ENCODE data around the gene ENOX2. TPM values are rescaled to one million over a fixed set of nuclear protein-coding genes. Genes with fewer than 3 reads are reported as not detected.

Gene ENOX2
- total RNA-seq, 4 donors from 2014 or later, result 1.5 to 10.4 (median 4.6) TPM

GRCh38 chrX:130738638-130739195 lies 164.3 kb downstream of the ENOX2 start:
- H3K4me1 ChIP-seq, result no peaks in the 10 kb centered on the region
- H3K27me3 ChIP-seq, result no peaks in the 10 kb centered on the region
- no peak for DNase-seq
- no peak overlapping the region for H3K4me3 ChIP-seq
- in situ Hi-C loops (cut with MboI; ENCODE audit: low pct_ligation_motif_present in 1 of 4, low pct_unique_long_range_greater_than_20kb in 1 of 4, low sequenced_read_pairs in 3 of 4) (no loop called here), intact Hi-C loops (cut with DNase I; ENCODE audit: low total_unique reads) (no loop called here)
- H3K9me3 ChIP-seq, result no peaks in the 10 kb centered on the region
- TF ChIP-seq CTCF (IDR thresholded peaks at IDR 0.05) (no peak), POLR2A (IDR thresholded peaks at IDR 0.05) (no peak), EP300 (IDR thresholded peaks at IDR 0.05; ENCODE audit: low read depth) (no peak), POLR2AphosphoS5 (IDR thresholded peaks at IDR 0.05) (no peak)
- WGBS, 2 donors (ENCODE audit: low coverage in 1 of 2), result 86% methylated on average over 5 of the region's 5 CpGs; no CpG with 5 or more reads in 1 of the 2 donors
- no peak overlapping the region for H3K27ac ChIP-seq
- H3K36me3 ChIP-seq, result no peaks in the 10 kb centered on the region

DNA sequence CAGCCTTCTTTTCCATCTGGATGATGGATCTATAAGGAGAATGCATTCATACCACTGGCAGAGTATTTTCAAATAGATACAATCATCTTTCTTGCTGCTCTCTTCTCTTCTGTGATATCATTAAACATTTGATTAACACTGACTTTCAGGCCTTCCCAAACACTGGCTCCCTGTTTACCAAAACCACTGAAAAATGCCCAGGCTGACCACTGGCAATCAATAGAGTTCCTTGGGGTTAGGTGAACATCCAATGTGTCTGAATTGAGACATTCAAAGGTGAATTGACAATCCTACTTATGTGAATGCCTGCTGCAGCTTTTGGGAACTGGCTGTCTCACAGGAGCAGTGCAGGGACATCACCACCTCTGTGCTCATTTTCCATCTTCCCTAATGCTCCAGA lies 168.3 kb downstream of the ENOX2 start:
- Histone ChIP-seq H3K9me3 (no peaks in the 10 kb centered on the region), H3K36me3 (no peaks in the 10 kb centered on the region), H3K27ac (no peak overlapping the region), H3K27me3 (no peaks in the 10 kb centered on the region), H3K4me1 (no peaks in the 10 kb centered on the region), H3K4me3 (no peak overlapping the region)
- TF ChIP-seq POLR2AphosphoS5 (IDR thresholded peaks at IDR 0.05) (no peak), EP300 (IDR thresholded peaks at IDR 0.05; ENCODE audit: low read depth) (no peak), CTCF (IDR thresholded peaks at IDR 0.05) (no peak), POLR2A (IDR thresholded peaks at IDR 0.05) (no peak)
- intact Hi-C loops (cut with DNase I; ENCODE audit: low total_unique reads) (no loop called here), in situ Hi-C loops (cut with MboI; ENCODE audit: low pct_ligation_motif_present in 1 of 4, low pct_unique_long_range_greater_than_20kb in 1 of 4, low sequenced_read_pairs in 3 of 4) (no loop called here)
- no peak for DNase-seq

DNA sequence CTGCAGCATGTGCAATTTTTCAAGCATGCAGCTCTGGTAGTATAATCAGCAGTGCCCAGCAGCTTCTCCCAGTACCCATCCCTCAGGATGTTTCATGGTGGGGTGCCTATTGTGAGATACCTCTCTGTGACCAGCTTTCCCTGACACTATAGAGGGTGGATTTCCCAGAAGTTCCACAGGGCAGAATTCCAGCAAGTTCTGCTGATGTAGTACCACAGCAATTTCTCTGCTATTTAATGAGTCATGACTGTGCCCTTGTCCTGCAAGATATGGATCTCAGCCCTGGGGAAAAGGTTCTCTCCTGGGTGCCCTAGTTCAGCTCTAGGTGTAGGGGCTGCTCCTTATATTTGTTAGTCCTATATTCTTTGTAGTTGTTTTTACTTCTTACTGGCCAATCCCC lies 174.8 kb downstream of the ENOX2 start:
- H3K9me3 ChIP-seq, result no peaks in the 10 kb centered on the region
- no peak overlapping the region for H3K27ac ChIP-seq
- TF ChIP-seq CTCF (IDR thresholded peaks at IDR 0.05) (no peak), POLR2A (IDR thresholded peaks at IDR 0.05) (no peak), EP300 (IDR thresholded peaks at IDR 0.05; ENCODE audit: low read depth) (no peak), POLR2AphosphoS5 (IDR thresholded peaks at IDR 0.05) (no peak)
- DNase-seq, result no peak
- H3K36me3 ChIP-seq, result no peaks in the 10 kb centered on the region
- intact Hi-C loops (cut with DNase I; ENCODE audit: low total_unique reads), result no loop called here
- H3K27me3 ChIP-seq, result no peaks in the 10 kb centered on the region
- H3K4me1 ChIP-seq, result no peaks in the 10 kb centered on the region
- in situ Hi-C loops (cut with MboI; ENCODE audit: low pct_ligation_motif_present in 1 of 4, low pct_unique_long_range_greater_than_20kb in 1 of 4, low sequenced_read_pairs in 3 of 4), result no loop called here
- H3K4me3 ChIP-seq, result no peak overlapping the region

- DNase-seq, result no peak
- intact Hi-C loops (cut with DNase I; ENCODE audit: low total_unique reads), result no loop called here
- Histone ChIP-seq H3K4me3 (no peak overlapping the region), H3K4me1 (no peaks in the 10 kb centered on the region), H3K27me3 (no peaks in the 10 kb centered on the region), H3K9me3 (no peaks in the 10 kb centered on the region), H3K36me3 (no peaks in the 10 kb centered on the region), H3K27ac (no peak overlapping the region)
- TF ChIP-seq POLR2A (IDR thresholded peaks at IDR 0.05) (no peak), CTCF (IDR thresholded peaks at IDR 0.05) (no peak), EP300 (IDR thresholded peaks at IDR 0.05; ENCODE audit: low read depth) (no peak), POLR2AphosphoS5 (IDR thresholded peaks at IDR 0.05) (no peak)
- WGBS, 2 donors (ENCODE audit: low coverage in 1 of 2), result 81 to 83% methylated on average over 1 to 3 of the region's 3 CpGs
- in situ Hi-C loops (cut with MboI; ENCODE audit: low pct_ligation_motif_present in 1 of 4, low pct_unique_long_range_greater_than_20kb in 1 of 4, low sequenced_read_pairs in 3 of 4), result no loop called here
These were observed 176.3 kb downstream of the ENOX2 start for GRCh38 chrX:130726661-130727060.
